ENCODE measurements around the gene SPOCK1.
A peak's percentile ranks its signal among the peaks of the same experiment; 100 is the strongest.

The SPOCK1 gene

GRCh38 chr5:137054792-137055191 lies 444.3 kb downstream of the SPOCK1 start:
- TF ChIP-seq CTCF (conservative IDR thresholded peaks at IDR 0.05; ENCODE audit: low read depth, low read length) = no peak
- DNase-seq (ENCODE audit: low read depth) = no peak
- no peak overlapping the region for H3K4me3 ChIP-seq (ENCODE audit: low read length)

DNA sequence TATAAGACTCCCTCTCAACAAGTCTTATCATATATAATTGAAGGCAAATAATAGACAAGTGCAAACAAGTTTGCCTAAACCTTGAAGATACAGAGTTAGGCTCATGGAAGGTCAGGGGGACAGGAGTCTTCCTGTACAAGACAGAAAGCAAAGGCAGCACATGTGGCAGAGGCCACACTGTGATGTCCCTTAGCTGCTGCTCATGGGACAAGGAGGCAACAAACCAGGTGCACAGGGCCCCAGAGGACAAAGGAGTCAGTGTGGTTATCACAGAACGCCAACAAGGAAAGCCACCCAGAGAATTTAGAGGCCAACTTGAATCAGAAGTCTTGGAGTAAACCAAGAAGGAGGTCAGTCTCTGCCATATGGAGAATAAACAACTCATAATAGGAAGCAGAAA lies 444.8 kb downstream of the SPOCK1 start:
- no peak for TF ChIP-seq CTCF (conservative IDR thresholded peaks at IDR 0.05; ENCODE audit: low read depth, low read length)
- no peak overlapping the region for H3K4me3 ChIP-seq (ENCODE audit: low read length)
- DNase-seq (ENCODE audit: low read depth) = no peak

DNA sequence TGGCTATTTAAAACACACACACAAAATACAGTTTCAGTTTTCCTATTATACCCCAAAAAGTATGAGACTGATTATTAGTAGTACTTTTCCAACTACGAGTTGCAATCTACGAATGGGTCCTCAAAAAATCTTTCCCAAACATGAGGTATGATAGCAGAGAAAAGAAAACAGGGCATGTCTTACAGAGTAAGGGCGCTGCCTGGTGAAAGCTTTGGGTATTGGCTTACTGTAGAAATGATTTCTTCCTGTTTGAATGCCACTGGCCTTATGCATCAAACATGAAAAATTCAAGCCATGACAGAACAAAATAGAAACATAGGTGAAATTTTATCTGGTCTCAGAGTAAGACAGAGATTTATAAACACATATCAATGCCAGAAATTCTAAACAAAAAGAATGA lies 448.0 kb downstream of the SPOCK1 start:
- TF ChIP-seq CTCF (conservative IDR thresholded peaks at IDR 0.05; ENCODE audit: low read depth, low read length) = peak; percentile 46
- H3K4me3 ChIP-seq (ENCODE audit: low read length) = no peak overlapping the region
- DNase-seq (ENCODE audit: low read depth) = no peak

GRCh38 chr5:137040641-137041340 lies 458.3 kb downstream of the SPOCK1 start:
- no peak for TF ChIP-seq CTCF (conservative IDR thresholded peaks at IDR 0.05; ENCODE audit: low read depth, low read length)
- no peak for DNase-seq (ENCODE audit: low read depth)
- no peak overlapping the region for H3K4me3 ChIP-seq (ENCODE audit: low read length)

DNA sequence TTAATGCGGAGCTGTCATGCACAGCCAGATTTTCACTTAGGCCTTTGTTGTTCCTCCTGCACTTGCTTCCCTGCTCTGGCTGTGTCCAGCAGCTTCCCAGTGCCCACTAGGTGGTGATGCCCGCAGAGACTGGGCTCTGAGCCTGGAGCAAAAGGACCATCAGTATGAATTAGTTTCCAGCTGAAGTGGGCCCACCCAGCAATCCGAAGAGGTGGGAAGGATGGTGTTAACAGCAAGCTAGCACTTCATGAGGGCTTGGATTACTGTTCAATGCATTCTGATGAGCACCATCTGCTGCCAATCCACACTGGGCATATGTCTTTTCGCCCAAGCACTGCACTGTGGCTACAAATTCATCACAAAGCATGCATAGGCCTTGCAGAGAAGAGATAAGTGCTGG lies 459.1 kb downstream of the SPOCK1 start:
- no peak overlapping the region for H3K4me3 ChIP-seq (ENCODE audit: low read length)
- TF ChIP-seq CTCF (conservative IDR thresholded peaks at IDR 0.05; ENCODE audit: low read depth, low read length) = peak; percentile 20
- no peak for DNase-seq (ENCODE audit: low read depth)

DNA sequence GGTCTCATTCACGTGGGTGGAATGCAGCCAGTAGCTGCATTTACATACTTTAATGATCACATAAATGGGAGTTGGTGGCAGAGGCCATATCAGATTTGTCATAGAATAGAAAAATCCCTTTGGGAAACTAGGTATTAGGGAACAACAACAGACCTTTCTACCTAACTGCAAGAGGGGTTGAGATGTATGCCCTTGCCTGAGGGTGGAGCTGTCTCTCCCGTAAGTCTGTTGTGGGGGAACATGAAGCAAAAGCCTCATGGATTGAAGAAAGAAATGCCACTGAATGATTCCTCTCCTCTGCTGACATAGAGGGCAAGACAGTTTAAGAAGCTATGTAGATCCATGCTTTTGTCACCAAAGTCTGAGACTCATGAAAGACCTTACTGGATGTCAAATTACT lies 461.3 kb downstream of the SPOCK1 start:
- H3K4me3 ChIP-seq (ENCODE audit: low read length) = no peak overlapping the region
- DNase-seq (ENCODE audit: low read depth) = no peak
- TF ChIP-seq CTCF (conservative IDR thresholded peaks at IDR 0.05; ENCODE audit: low read depth, low read length) = peak; percentile 13

GRCh38 chr5:137036640-137037039 lies 462.5 kb downstream of the SPOCK1 start:
- DNase-seq (ENCODE audit: low read depth) = no peak
- no peak overlapping the region for H3K4me3 ChIP-seq (ENCODE audit: low read length)
- TF ChIP-seq CTCF (conservative IDR thresholded peaks at IDR 0.05; ENCODE audit: low read depth, low read length) = no peak
